ENCODE measurements around the gene URAD. TPM values are rescaled to one million over a fixed set of nuclear protein-coding genes. Genes with fewer than 3 reads are reported as not detected.

URAD gene
- total and polyA plus RNA-seq, 7 experiments from 2014 or later = not detected

DNA sequence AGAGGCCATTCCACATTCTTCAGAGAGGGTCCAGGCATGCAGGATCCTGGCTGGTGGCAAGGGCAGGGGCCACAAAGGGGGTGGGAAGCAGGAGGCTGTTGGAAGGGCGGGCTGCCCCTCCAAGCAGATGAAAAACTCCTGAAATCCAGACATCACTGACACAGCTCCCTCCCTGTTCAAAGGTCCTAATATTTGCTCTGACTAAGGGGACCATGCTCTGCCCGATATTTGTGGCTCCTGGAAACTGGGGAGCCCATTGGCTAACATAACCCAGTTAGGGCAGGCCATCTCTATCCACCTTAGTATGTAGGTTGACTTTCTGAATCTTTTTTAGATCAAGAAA is 16.0 kb downstream of the URAD start:
- peaks cover 68 to 89% (median 80%) of the 10 kb centered on the region in 5 donors for H3K27me3 Mint-ChIP-seq
- ATAC-seq (no peak), DNase-seq (no peak)
- CTCF ChIA-PET = interaction anchor here (0.7 to 1.1 kb wide), 3 partner anchors 13 to 264 kb away, joined by 3 to 4 read pairs (median 3); no protein-coding TSS in a partner anchor
- H3K36me3 Mint-ChIP-seq = no peaks in the 10 kb centered on the region
- Histone ChIP-seq H3K36me3 (ENCODE audit: control insufficient read depth in 2 of 3, insufficient read depth in 3 of 3, low read length in 3 of 3) (no peaks in the 10 kb centered on the region), H3K9me3 (ENCODE audit: control insufficient read depth in 2 of 3, low read length in 3 of 3) (no peaks in the 10 kb centered on the region), H3K27ac (ENCODE audit: low read depth, low read length) (no peak overlapping the region), H3K4me3 (ENCODE audit: low read length) (no peak overlapping the region), H3K4me1 (ENCODE audit: control insufficient read depth in 2 of 2, insufficient read depth in 2 of 2, low read length in 2 of 2) (no peaks in the 10 kb centered on the region), H3K27me3 (ENCODE audit: control insufficient read depth in 2 of 2, insufficient read depth in 2 of 2, low read length in 2 of 2) (peaks cover 4 to 9% of the 10 kb centered on the region in 2 donors)
- POLR2A ChIA-PET = no interaction called here
- intact Hi-C loops (cut with micrococcal nuclease) = no loop called here
- no peak overlapping the region for H3K27ac Mint-ChIP-seq
- no peak overlapping the region for H3K4me3 Mint-ChIP-seq
- H3K9me3 Mint-ChIP-seq = peaks cover 0 to 1% (median 0%) of the 10 kb centered on the region in 11 donors
- H3K4me1 Mint-ChIP-seq = peaks cover 6 to 26% (median 21%) of the 10 kb centered on the region in 7 donors

DNA sequence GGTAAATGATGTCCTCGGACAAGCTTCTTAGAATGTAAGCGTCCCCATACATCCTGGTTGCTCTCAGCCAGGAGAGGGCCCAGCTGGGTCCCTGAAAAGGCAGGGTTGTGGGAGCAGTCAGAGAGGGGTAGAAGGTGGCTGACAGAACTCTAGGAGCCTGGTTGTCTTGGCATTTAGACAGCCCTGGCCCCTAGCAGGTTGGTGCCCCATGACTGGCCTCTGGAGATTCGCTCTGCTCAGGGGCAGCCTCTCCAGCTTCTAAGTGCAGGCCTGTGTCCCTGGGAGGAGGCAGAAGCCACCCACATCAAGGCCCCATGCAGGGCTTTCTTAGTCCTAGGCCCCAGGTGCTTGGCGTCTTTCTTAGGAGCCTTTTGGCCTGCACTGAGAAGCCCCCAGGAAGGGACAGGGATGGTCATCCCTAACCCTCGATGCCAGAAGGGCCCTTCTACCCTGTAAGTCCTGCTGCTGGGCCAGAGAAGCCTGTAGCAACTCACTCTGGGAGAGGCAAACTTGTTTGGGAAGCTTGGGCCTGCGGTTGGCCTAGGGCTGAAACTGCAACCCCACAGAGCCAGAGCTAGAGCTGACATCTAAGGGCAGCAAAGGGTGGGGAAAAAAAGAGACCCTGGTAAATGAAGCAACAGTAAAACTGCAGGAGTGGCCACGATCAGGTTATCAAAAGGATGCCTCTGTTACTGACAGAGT is 16.6 kb downstream of the URAD start:
- no peak overlapping the region for H3K4me3 ChIP-seq (ENCODE audit: low read length)
- peaks cover 70 to 89% (median 80%) of the 10 kb centered on the region in 5 donors for H3K27me3 Mint-ChIP-seq
- peaks cover 4 to 9% of the 10 kb centered on the region in 2 donors for H3K27me3 ChIP-seq (ENCODE audit: control insufficient read depth in 2 of 2, insufficient read depth in 2 of 2, low read length in 2 of 2)
- ChIA-PET CTCF (no interaction called here), POLR2A (no interaction called here)
- intact Hi-C loops (cut with micrococcal nuclease) = no loop called here
- H3K9me3 Mint-ChIP-seq = peaks cover 0 to 1% (median 0%) of the 10 kb centered on the region in 11 donors
- ATAC-seq (no peak), DNase-seq (no peak)
- H3K27ac ChIP-seq (ENCODE audit: low read depth, low read length) = no peak overlapping the region
- H3K4me1 ChIP-seq (ENCODE audit: control insufficient read depth in 2 of 2, insufficient read depth in 2 of 2, low read length in 2 of 2) = no peaks in the 10 kb centered on the region
- H3K27ac Mint-ChIP-seq = no peak overlapping the region
- H3K36me3 Mint-ChIP-seq = no peaks in the 10 kb centered on the region
- no peak overlapping the region for H3K4me3 Mint-ChIP-seq
- H3K4me1 Mint-ChIP-seq = peaks cover 6 to 30% (median 24%) of the 10 kb centered on the region in 7 donors
- no peaks in the 10 kb centered on the region for H3K36me3 ChIP-seq (ENCODE audit: control insufficient read depth in 2 of 3, insufficient read depth in 3 of 3, low read length in 3 of 3)
- no peaks in the 10 kb centered on the region for H3K9me3 ChIP-seq (ENCODE audit: control insufficient read depth in 2 of 3, low read length in 3 of 3)

DNA sequence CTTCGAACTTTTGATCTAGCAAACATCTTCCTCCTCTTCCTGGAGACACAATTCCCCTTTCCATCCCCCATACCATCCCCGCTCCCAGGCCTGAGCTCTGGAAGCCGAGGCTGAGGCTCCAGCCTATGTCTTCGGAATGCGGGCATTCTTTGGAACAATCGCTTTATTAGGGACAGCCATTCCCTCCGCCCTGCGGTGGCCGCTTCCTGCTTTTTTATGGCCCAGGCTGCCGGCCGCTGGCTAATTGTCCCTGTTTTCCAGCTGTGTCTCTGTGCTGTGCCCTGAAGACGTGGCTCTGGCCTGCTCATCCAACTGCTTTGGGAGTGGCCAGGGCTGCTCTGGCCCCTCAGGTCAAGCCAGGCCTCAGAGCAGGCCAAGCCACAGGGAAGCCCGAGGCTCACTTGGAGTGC is 17.3 kb downstream of the URAD start:
- Mint-ChIP-seq H3K4me3 (peak overlapping the region in 1 of 10 donors; percentile 23), H3K9me3 (peaks cover 0 to 1% (median 0%) of the 10 kb centered on the region in 11 donors), H3K36me3 (no peaks in the 10 kb centered on the region), H3K4me1 (peaks cover 6 to 32% (median 24%) of the 10 kb centered on the region in 7 donors), H3K27me3 (peaks cover 73 to 87% (median 79%) of the 10 kb centered on the region in 5 donors), H3K27ac (no peak overlapping the region)
- Histone ChIP-seq H3K9me3 (ENCODE audit: control insufficient read depth in 2 of 3, low read length in 3 of 3) (no peaks in the 10 kb centered on the region), H3K4me3 (ENCODE audit: low read length) (no peak overlapping the region), H3K27ac (ENCODE audit: low read depth, low read length) (no peak overlapping the region), H3K4me1 (ENCODE audit: control insufficient read depth in 2 of 2, insufficient read depth in 2 of 2, low read length in 2 of 2) (no peaks in the 10 kb centered on the region), H3K36me3 (ENCODE audit: control insufficient read depth in 2 of 3, insufficient read depth in 3 of 3, low read length in 3 of 3) (no peaks in the 10 kb centered on the region), H3K27me3 (ENCODE audit: control insufficient read depth in 2 of 2, insufficient read depth in 2 of 2, low read length in 2 of 2) (peaks cover 0 to 5% of the 10 kb centered on the region in 2 donors)
- intact Hi-C loops (cut with micrococcal nuclease) = no loop called here
- ChIA-PET CTCF (no interaction called here), POLR2A (no interaction called here)
- no peak for ATAC-seq
- no peak for DNase-seq

DNA sequence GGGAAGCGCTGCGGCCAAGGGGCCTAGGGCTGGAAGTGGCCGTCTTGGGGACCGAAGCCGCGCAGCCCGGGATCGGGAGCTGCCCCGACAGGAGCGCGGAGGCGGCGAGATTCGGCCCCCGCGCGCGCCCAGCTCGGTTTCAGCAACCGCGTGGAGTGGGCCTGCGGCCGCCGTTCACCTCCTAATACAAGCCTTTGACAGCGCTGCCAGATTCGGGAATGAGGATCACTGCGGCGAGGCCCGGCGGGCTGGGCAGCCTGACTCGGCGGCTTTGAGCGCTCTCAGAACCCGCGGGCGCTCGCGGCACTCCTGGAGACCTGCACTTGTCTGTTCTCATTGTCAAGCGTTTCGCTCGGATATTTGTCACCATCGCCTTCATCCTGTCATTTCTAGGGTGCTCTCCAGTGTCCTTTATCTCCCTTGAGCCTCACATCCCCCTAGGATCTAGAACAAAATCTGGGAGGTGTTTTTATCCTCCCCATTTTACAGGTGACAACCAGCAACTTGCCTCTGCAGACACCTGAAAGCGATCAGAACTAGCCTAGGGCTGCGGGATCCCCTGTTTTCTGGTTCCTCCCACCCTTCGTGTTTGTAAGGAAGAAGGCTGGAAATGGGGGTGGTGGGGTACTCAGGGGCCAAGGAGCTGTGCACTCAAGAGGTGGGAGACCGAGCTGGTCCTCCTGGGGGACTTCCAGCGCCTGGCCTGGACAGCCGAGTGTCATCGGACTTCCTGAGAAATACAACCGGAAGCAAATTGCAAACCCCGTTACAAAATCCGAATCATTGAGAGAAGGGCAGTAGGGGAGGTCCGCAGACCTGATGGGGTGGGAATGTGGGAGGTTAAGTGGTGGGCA is 17.9 kb downstream of the URAD start:
- Histone ChIP-seq H3K4me3 (ENCODE audit: low read length) (no peak overlapping the region), H3K9me3 (ENCODE audit: control insufficient read depth in 2 of 3, low read length in 3 of 3) (no peaks in the 10 kb centered on the region), H3K27me3 (ENCODE audit: control insufficient read depth in 2 of 2, insufficient read depth in 2 of 2, low read length in 2 of 2) (peaks cover 5% of the 10 kb centered on the region in 2 donors), H3K4me1 (ENCODE audit: control insufficient read depth in 2 of 2, insufficient read depth in 2 of 2, low read length in 2 of 2) (no peaks in the 10 kb centered on the region), H3K27ac (ENCODE audit: low read depth, low read length) (no peak overlapping the region), H3K36me3 (ENCODE audit: control insufficient read depth in 2 of 3, insufficient read depth in 3 of 3, low read length in 3 of 3) (no peaks in the 10 kb centered on the region)
- ATAC-seq = no peak
- H3K4me3 Mint-ChIP-seq = peak overlapping the region in 3 of 10 donors; percentile 21 to 73 (median 29)
- H3K27me3 Mint-ChIP-seq = peaks cover 73 to 87% (median 80%) of the 10 kb centered on the region in 5 donors
- POLR2A ChIA-PET = no interaction called here
- intact Hi-C loops (cut with micrococcal nuclease) = no loop called here
- CTCF ChIA-PET = interaction anchor here (1.0 kb wide), 1 partner anchor 29 kb away, joined by 3 read pairs; no protein-coding TSS in a partner anchor
- no peaks in the 10 kb centered on the region for H3K36me3 Mint-ChIP-seq
- peak overlapping the region in 1 of 9 donors; percentile 33 for H3K27ac Mint-ChIP-seq
- H3K9me3 Mint-ChIP-seq = peaks cover 0 to 1% (median 0%) of the 10 kb centered on the region in 11 donors
- H3K4me1 Mint-ChIP-seq = peaks cover 6 to 30% (median 21%) of the 10 kb centered on the region in 7 donors
- DNase-seq = no peak

DNA sequence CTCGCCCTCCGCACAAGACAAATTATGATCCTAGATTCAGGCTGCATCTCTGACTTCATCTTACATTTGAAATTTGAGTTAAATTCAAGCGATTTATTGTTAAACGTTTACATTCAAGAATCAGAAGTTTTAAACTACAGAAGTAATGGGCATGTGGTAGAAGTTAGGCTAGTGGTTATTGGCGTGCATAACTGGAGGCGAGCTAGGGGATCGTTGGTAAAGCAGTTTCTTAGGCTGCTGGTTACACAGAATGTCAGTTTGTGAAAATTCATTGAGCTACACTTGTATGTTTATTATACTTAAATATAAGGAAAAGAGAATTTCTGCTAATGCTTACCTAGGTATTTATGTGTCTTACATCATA is 18.6 kb downstream of the URAD start:
- H3K27ac ChIP-seq (ENCODE audit: low read depth, low read length) = no peak overlapping the region
- no peak for DNase-seq
- peaks cover 73 to 87% (median 80%) of the 10 kb centered on the region in 5 donors for H3K27me3 Mint-ChIP-seq
- CTCF ChIA-PET = interaction anchor here (1.0 kb wide), 1 partner anchor 28 kb away, joined by 3 read pairs; no protein-coding TSS in a partner anchor
- H3K4me3 Mint-ChIP-seq = peak overlapping the region in 6 of 10 donors; percentile 2 to 73 (median 22)
- ATAC-seq = no peak
- no peaks in the 10 kb centered on the region for H3K36me3 ChIP-seq (ENCODE audit: control insufficient read depth in 2 of 3, insufficient read depth in 3 of 3, low read length in 3 of 3)
- no peak overlapping the region for H3K4me3 ChIP-seq (ENCODE audit: low read length)
- intact Hi-C loops (cut with micrococcal nuclease) = loop anchor here in 1 of 2 donors (2.0 to 5.0 kb wide), 2 partner anchors 47 to 183 kb away; no protein-coding TSS in a partner anchor
- H3K36me3 Mint-ChIP-seq = no peaks in the 10 kb centered on the region
- peaks cover 0 to 1% (median 0%) of the 10 kb centered on the region in 11 donors for H3K9me3 Mint-ChIP-seq
- H3K4me1 ChIP-seq (ENCODE audit: control insufficient read depth in 2 of 2, insufficient read depth in 2 of 2, low read length in 2 of 2) = no peaks in the 10 kb centered on the region
- H3K27me3 ChIP-seq (ENCODE audit: control insufficient read depth in 2 of 2, insufficient read depth in 2 of 2, low read length in 2 of 2) = peaks cover 4 to 5% of the 10 kb centered on the region in 2 donors
- H3K27ac Mint-ChIP-seq = peak overlapping the region in 1 of 9 donors; percentile 16
- POLR2A ChIA-PET = no interaction called here
- peaks cover 6 to 30% (median 21%) of the 10 kb centered on the region in 7 donors for H3K4me1 Mint-ChIP-seq
- no peaks in the 10 kb centered on the region for H3K9me3 ChIP-seq (ENCODE audit: control insufficient read depth in 2 of 3, low read length in 3 of 3)

DNA sequence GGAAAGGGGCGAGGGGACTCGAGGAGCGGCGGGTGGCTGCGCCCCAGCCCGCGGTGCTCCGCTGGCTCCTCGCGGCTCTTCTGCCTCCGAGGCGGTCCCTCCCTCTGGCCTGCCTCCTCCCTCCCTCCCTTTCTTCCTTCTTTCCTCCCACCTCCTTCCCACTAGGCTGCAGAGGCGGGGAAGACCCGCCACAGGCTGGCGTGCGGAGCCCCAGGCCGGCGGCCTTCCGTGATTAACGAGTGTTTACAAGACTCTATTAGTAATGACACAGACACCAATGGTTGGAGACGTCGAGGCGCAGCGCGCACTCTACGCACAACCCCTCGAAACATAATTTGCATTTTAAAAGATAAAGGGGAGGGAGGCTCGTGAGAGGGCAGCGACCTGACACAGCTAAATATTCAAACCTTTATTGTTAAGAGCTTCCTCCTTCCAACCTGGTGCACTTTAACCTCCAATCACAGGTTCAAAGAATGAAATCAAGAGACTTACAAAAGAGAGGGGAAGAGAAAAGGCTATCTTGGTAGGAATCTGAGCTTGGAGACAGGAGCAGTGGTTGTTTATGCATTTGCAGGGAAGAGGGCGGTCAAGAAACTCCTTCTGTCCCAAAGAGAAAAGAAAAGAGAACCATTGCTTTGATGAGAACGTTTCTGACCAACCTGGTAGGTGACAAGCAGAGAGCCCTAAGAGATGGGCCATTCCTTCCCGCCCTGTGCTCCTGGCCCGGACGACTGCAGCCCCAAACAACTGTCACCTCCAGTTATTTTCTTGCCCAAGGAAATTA is 19.2 kb downstream of the URAD start, which contains the start of gene CDX2:
CDX2 (minus strand) TSS at position 234 of the 784 bp plus-strand sequence. CDS start 309 bp downstream, outside the sequence.
- no peak within 1 kb of the TSS for H3K27ac ChIP-seq (ENCODE audit: low read depth, low read length)
- H3K9me3 Mint-ChIP-seq = peaks cover 0 to 1% (median 0%) of the 10 kb centered on the region in 11 donors
- ChIA-PET CTCF (no interaction called here), POLR2A (no interaction called here)
- no peaks in the 10 kb centered on the region for H3K9me3 ChIP-seq (ENCODE audit: control insufficient read depth in 2 of 3, low read length in 3 of 3)
- H3K4me1 Mint-ChIP-seq = peaks cover 6 to 30% (median 21%) of the 10 kb centered on the region in 7 donors
- peak within 1 kb of the TSS; percentile 8 to 73 (median 30) for H3K4me3 Mint-ChIP-seq
- H3K36me3 Mint-ChIP-seq = no peaks in the 10 kb centered on the region
- H3K4me1 ChIP-seq (ENCODE audit: control insufficient read depth in 2 of 2, insufficient read depth in 2 of 2, low read length in 2 of 2) = no peaks in the 10 kb centered on the region
- intact Hi-C loops (cut with micrococcal nuclease) = loop anchor here in 1 of 2 donors (2.0 to 5.0 kb wide), 2 partner anchors 46 to 182 kb away; no protein-coding TSS in a partner anchor
- ATAC-seq (no peak), DNase-seq (no peak)
- no peak within 1 kb of the TSS for H3K4me3 ChIP-seq (ENCODE audit: low read length)
- H3K27me3 ChIP-seq (ENCODE audit: control insufficient read depth in 2 of 2, insufficient read depth in 2 of 2, low read length in 2 of 2) = peaks cover 5 to 7% of the 10 kb centered on the region in 2 donors
- H3K27me3 Mint-ChIP-seq = peaks cover 69 to 87% (median 80%) of the 10 kb centered on the region in 5 donors
- no peaks in the 10 kb centered on the region for H3K36me3 ChIP-seq (ENCODE audit: control insufficient read depth in 2 of 3, insufficient read depth in 3 of 3, low read length in 3 of 3)
- peak within 1 kb of the TSS in 1 of 9 donors; percentile 78 for H3K27ac Mint-ChIP-seq

Data from naive thymus-derived CD4-positive, alpha-beta T cell (primary cell).